Spleen (tissue), 11 donors: ENCODE results near the gene C1QTNF9. TPM values are rescaled to one million over a fixed set of nuclear protein-coding genes. Genes with fewer than 3 reads are reported as not detected.

Source experiments
- DNase-seq: peaks from one replicate; pipeline ENCODE4 v3.0.0-alpha.2; 2020
- H3K27ac ChIP-seq, 8 donors: fragments of 200-600 bp; sonication (generic) in 7 of 8; 1 replicate in 4 of 8; 2 replicates in 4 of 8; pipeline versions ENCODE4 v1.5.0 to v1.8.0; 2016 to 2021; ENCODE audit warnings: inconsistent platforms in 4 of 8, mild to moderate bottlenecking in 4 of 8, moderate library complexity in 1 of 8
- H3K27me3 ChIP-seq, 7 donors: fragments of 200-600 bp; sonication (generic) in 6 of 7; replicated peaks in 1 of 7; 1 replicate in 4 of 7; 2 replicates in 3 of 7; pipeline versions ENCODE4 v1.5.0 to v1.8.0; 2016 to 2021; ENCODE audit warnings: inconsistent platforms in 3 of 7, mild to moderate bottlenecking in 1 of 7
- H3K36me3 ChIP-seq, 6 donors: fragments of 200-600 bp; sonication (generic) in 5 of 6; 1 replicate in 4 of 6; 2 replicates in 2 of 6; pipeline versions ENCODE4 v1.5.0 to v1.8.0; 2016 to 2021; ENCODE audit warnings: inconsistent platforms in 2 of 6
- H3K4me1 ChIP-seq, 6 donors: fragments of 200-600 bp; sonication (generic) in 5 of 6; 1 replicate in 3 of 6; 2 replicates in 3 of 6; pipeline versions ENCODE4 v1.5.0 to v1.8.0; 2016 to 2021; ENCODE audit warnings: inconsistent platforms in 3 of 6
- H3K4me3 ChIP-seq, 8 donors: fragments of 200-600 bp; sonication (generic) in 7 of 8; 1 replicate in 4 of 8; 2 replicates in 4 of 8; pipeline versions ENCODE4 v1.5.0 to v1.8.0; 2016 to 2021; ENCODE audit warnings: inconsistent platforms in 4 of 8, mild to moderate bottlenecking in 4 of 8, moderate library complexity in 2 of 8
- H3K9me3 ChIP-seq, 8 donors: fragments of 200-600 bp; sonication (generic) in 7 of 8; 1 replicate in 4 of 8; 2 replicates in 4 of 8; pipeline versions ENCODE4 v1.5.0 to v1.8.0; 2016 to 2021; ENCODE audit warnings: inconsistent platforms in 4 of 8
- CTCF ChIP-seq, 11 experiments: fragments of 200-600 bp in 7 of 11; fragments of 450-650 bp in 4 of 11; sonication (generic) in 4 of 11; IDR thresholded peaks in 8 of 11; conservative IDR thresholded peaks in 3 of 11; 1 replicate in 7 of 11; 2 replicates in 4 of 11; pipeline versions ENCODE4 v1.4.0 to v1.8.0; 2016 to 2021; ENCODE audit warnings: antibody characterized with exemption in 11 of 11, inconsistent platforms in 4 of 11, mild to moderate bottlenecking in 1 of 11
- POLR2A ChIP-seq, 3 donors: fragments of 450-650 bp; IDR thresholded peaks; one replicate each; pipeline ENCODE4 v1.5.1; 2017; ENCODE audit warnings: antibody characterized with exemption in 3 of 3, mild to moderate bottlenecking in 1 of 3
- POLR2AphosphoS5 ChIP-seq, 3 donors: sonication (generic); formaldehyde crosslinking; IDR thresholded peaks; one replicate each; pipeline ENCODE4 v1.5.1; 2017; ENCODE audit warnings: antibody characterized with exemption in 3 of 3
- WGBS, 5 donors: extraction: QIAGEN DNeasy Blood & Tissue Kit in 3 of 5; methylation state at CpG; one replicate each; pipeline versions ENCODE4 v1.1.5 to v1.1.7; 2013 to 2018; 5-methylcytosine and 5-hydroxymethylcytosine counted together
- intact Hi-C: fragments of 100-400 bp; cut with DNase I; formaldehyde crosslinking; loops from one replicate; pipeline ENCODE4 v1.15.0; 2023; ENCODE audit warnings: low total_unique reads
- polyA plus RNA-seq, 3 donors: library from polyadenylated mRNA; stranded (reverse); fragments of 200-250 nt; gene quantifications; one replicate each; pipeline ENCODE4 v1.2.1, GENCODE V29; 2013
- total RNA-seq, 7 donors: library from RNA; depleted of rRNA in 3 of 7; stranded (reverse); fragments of >200 nt in 3 of 7; fragmentation: NEBNext Ultra II Directional in 4 of 7; extraction: Animal tissue kit (Norgen Biotek cat#: 25700) in 4 of 7; gene quantifications; one replicate each; pipeline versions ENCODE4 v1.1.0 to v1.2.1, GENCODE V29; 2016 to 2021
- donor health status: healthy with polysubstance abuse.
- donor health status: DM: no; HTN: no; CAD: no; lungs with moderate emphysema.
- donor health status: DM: no; HTN: no; CAD: no.
- donor health status: Bipolar disorder and iron deficiency.
- donor health status: healthy.
- donor health status: DM: no; HTN: no; CAD: no.
- donor health status: DM: yes; HTN: yes; CAD: no.

The C1QTNF9 gene
- total and polyA plus RNA-seq, 10 donors, result 0.15 to 0.72 (median 0.35) TPM; not detected in 5

GRCh38 chr13:24301911-24302310, 7.5 kb upstream of the C1QTNF9 start:
- no peaks in the 10 kb centered on the region for H3K9me3 ChIP-seq
- H3K4me3 ChIP-seq, result no peak overlapping the region
- no peak for DNase-seq
- H3K36me3 ChIP-seq, result peaks cover 4 to 100% (median 82%) of the 10 kb centered on the region in 6 donors
- peak overlapping the region; percentile 32 to 77 (median 57) for H3K27ac ChIP-seq
- peaks cover 0 to 70% (median 32%) of the 10 kb centered on the region in 6 donors for H3K4me1 ChIP-seq
- WGBS, 5 donors, result 74 to 83% (median 81%) methylated on average over 7 of the region's 7 CpGs
- TF ChIP-seq POLR2AphosphoS5 (IDR thresholded peaks at IDR 0.05), result no peak
- no peaks in the 10 kb centered on the region for H3K27me3 ChIP-seq
- intact Hi-C loops, result no loop called here

GRCh38 chr13:24304620-24305019, 4.8 kb upstream of the C1QTNF9 start:
- TF ChIP-seq CTCF (IDR thresholded peaks at IDR 0.05 in 8 of 11, conservative IDR thresholded peaks at IDR 0.05 in 3 of 11), result no peak
- TF ChIP-seq POLR2AphosphoS5 (IDR thresholded peaks at IDR 0.05), result peak in 2 of 3 donors; percentile 16 to 30
- no peak for TF ChIP-seq POLR2A (IDR thresholded peaks at IDR 0.05)
- no peak overlapping the region for H3K4me3 ChIP-seq
- intact Hi-C loops, result no loop called here
- H3K9me3 ChIP-seq, result no peaks in the 10 kb centered on the region
- peaks cover 0 to 55% (median 24%) of the 10 kb centered on the region in 6 donors for H3K4me1 ChIP-seq
- no peak for DNase-seq
- no peaks in the 10 kb centered on the region for H3K27me3 ChIP-seq
- 76 to 83% (median 80%) methylated on average over 5 of the region's 5 CpGs for WGBS, 5 donors
- peaks cover 0 to 85% (median 55%) of the 10 kb centered on the region in 6 donors for H3K36me3 ChIP-seq
- peak overlapping the region in 3 of 8 donors; percentile 21 to 33 (median 33) for H3K27ac ChIP-seq

GRCh38 chr13:24306632-24307031, 2.7 kb upstream of the C1QTNF9 start:
- no peak overlapping the region for H3K4me3 ChIP-seq
- intact Hi-C loops, result no loop called here
- peaks cover 0 to 40% (median 17%) of the 10 kb centered on the region in 6 donors for H3K4me1 ChIP-seq
- H3K27me3 ChIP-seq, result no peaks in the 10 kb centered on the region
- DNase-seq, result no peak
- WGBS, 5 donors, result 85 to 94% (median 88%) methylated on average over 1 of the region's 1 CpG
- TF ChIP-seq POLR2A (IDR thresholded peaks at IDR 0.05), result no peak
- no peak for TF ChIP-seq POLR2AphosphoS5 (IDR thresholded peaks at IDR 0.05)
- TF ChIP-seq CTCF (IDR thresholded peaks at IDR 0.05 in 8 of 11, conservative IDR thresholded peaks at IDR 0.05 in 3 of 11), result no peak
- H3K9me3 ChIP-seq, result no peaks in the 10 kb centered on the region
- H3K27ac ChIP-seq, result peak overlapping the region in 2 of 8 donors; percentile 17 to 37
- peaks cover 0 to 65% (median 37%) of the 10 kb centered on the region in 6 donors for H3K36me3 ChIP-seq

GRCh38 chr13:24307211-24308067, 1.9 kb upstream of the C1QTNF9 start:
- WGBS, 5 donors, result 86 to 93% (median 88%) methylated on average over 27 of the region's 27 CpGs
- no peak for DNase-seq

More at GRCh38 chr13:24307211-24308067, 1.9 kb upstream of the C1QTNF9 start:
- H3K27me3 ChIP-seq, result no peaks in the 10 kb centered on the region
- H3K4me1 ChIP-seq, result peaks cover 0 to 40% (median 17%) of the 10 kb centered on the region in 6 donors
- intact Hi-C loops, result no loop called here
- H3K9me3 ChIP-seq, result no peaks in the 10 kb centered on the region
- peak overlapping the region in 3 of 8 donors; percentile 7 to 37 (median 18) for H3K27ac ChIP-seq
- TF ChIP-seq CTCF (IDR thresholded peaks at IDR 0.05 in 8 of 11, conservative IDR thresholded peaks at IDR 0.05 in 3 of 11) (no peak), POLR2AphosphoS5 (IDR thresholded peaks at IDR 0.05) (peak; percentile 6 to 30 (median 25))
- H3K36me3 ChIP-seq, result peaks cover 0 to 57% (median 32%) of the 10 kb centered on the region in 6 donors
- H3K4me3 ChIP-seq, result no peak overlapping the region
